COLO668 (cell line): ENCODE data around the gene LRCOL1.

ENCODE experiments used
- DNase-seq: peaks from one replicate; lab custom pipeline; 2025; ENCODE audit not compliant: unreplicated experiment; lab: John Stamatoyannopoulos, UW

The LRCOL1 gene

GRCh38 chr12:132619386-132620112 lies 9.2 kb upstream of the LRCOL1 start:
- no peak for DNase-seq

- no peak for DNase-seq
Observed at GRCh38 chr12:132619071-132619385, 8.6 kb upstream of the LRCOL1 start.

- no peak for DNase-seq
Observed at GRCh38 chr12:132618683-132619043, 8.3 kb upstream of the LRCOL1 start, which contains the start of gene P2RX2. Gene P2RX2, plus strand, starts transcription at chr12:132618776. Its CDS starts 41 bp downstream, at chr12:132618817.

- no peak for DNase-seq
Observed at GRCh38 chr12:132617822-132618682, 7.7 kb upstream of the LRCOL1 start.

- no peak for DNase-seq
Observed at GRCh38 chr12:132617135-132617701, 6.8 kb upstream of the LRCOL1 start.

GRCh38 chr12:132615579-132616038 lies 5.2 kb upstream of the LRCOL1 start:
- DNase-seq: no peak

- peak; percentile 70 for DNase-seq
Observed at GRCh38 chr12:132614861-132615578, 4.6 kb upstream of the LRCOL1 start.

- no peak for DNase-seq
Observed at GRCh38 chr12:132614029-132614428, 3.6 kb upstream of the LRCOL1 start.

- DNase-seq: no peak
Observed at GRCh38 chr12:132611620-132612019, 1.2 kb upstream of the LRCOL1 start.

- no peak for DNase-seq
Observed at GRCh38 chr12:132610866-132611602, 652 bp upstream of the LRCOL1 start.

- no peak for DNase-seq
Observed at GRCh38 chr12:132608231-132609171, 1.9 kb downstream of the LRCOL1 start.

- no peak for DNase-seq
Observed at GRCh38 chr12:132606927-132607326, 3.5 kb downstream of the LRCOL1 start.

GRCh38 chr12:132606466-132606865 lies 3.9 kb downstream of the LRCOL1 start:
- DNase-seq: no peak

GRCh38 chr12:132605892-132606291 lies 4.5 kb downstream of the LRCOL1 start:
- no peak for DNase-seq

- no peak for DNase-seq
Observed at GRCh38 chr12:132604668-132605441, 5.5 kb downstream of the LRCOL1 start.

GRCh38 chr12:132604151-132604618 lies 6.2 kb downstream of the LRCOL1 start:
- DNase-seq: no peak

- DNase-seq: no peak
Observed at GRCh38 chr12:132603240-132604150, 6.9 kb downstream of the LRCOL1 start.
